Spleen (tissue), 11 donors: ENCODE measurements around the gene ETV7. TPM values are rescaled to one million over a fixed set of nuclear protein-coding genes. Genes with fewer than 3 reads are reported as not detected.

Experiments used
- DNase-seq: peaks from one replicate; pipeline ENCODE4 v3.0.0-alpha.2; 2020
- H3K27ac ChIP-seq, 8 donors: fragments of 200-600 bp; sonication (generic) in 7 of 8; 1 replicate in 4 of 8; 2 replicates in 4 of 8; pipeline versions ENCODE4 v1.5.0 to v1.8.0; 2016 to 2021; ENCODE audit warnings: inconsistent platforms in 4 of 8, mild to moderate bottlenecking in 4 of 8, moderate library complexity in 1 of 8
- H3K27me3 ChIP-seq, 7 donors: fragments of 200-600 bp; sonication (generic) in 6 of 7; replicated peaks in 1 of 7; 1 replicate in 4 of 7; 2 replicates in 3 of 7; pipeline versions ENCODE4 v1.5.0 to v1.8.0; 2016 to 2021; ENCODE audit warnings: inconsistent platforms in 3 of 7, mild to moderate bottlenecking in 1 of 7
- H3K36me3 ChIP-seq, 6 donors: fragments of 200-600 bp; sonication (generic) in 5 of 6; 1 replicate in 4 of 6; 2 replicates in 2 of 6; pipeline versions ENCODE4 v1.5.0 to v1.8.0; 2016 to 2021; ENCODE audit warnings: inconsistent platforms in 2 of 6
- H3K4me1 ChIP-seq, 6 donors: fragments of 200-600 bp; sonication (generic) in 5 of 6; 1 replicate in 3 of 6; 2 replicates in 3 of 6; pipeline versions ENCODE4 v1.5.0 to v1.8.0; 2016 to 2021; ENCODE audit warnings: inconsistent platforms in 3 of 6
- H3K4me3 ChIP-seq, 8 donors: fragments of 200-600 bp; sonication (generic) in 7 of 8; 1 replicate in 4 of 8; 2 replicates in 4 of 8; pipeline versions ENCODE4 v1.5.0 to v1.8.0; 2016 to 2021; ENCODE audit warnings: inconsistent platforms in 4 of 8, mild to moderate bottlenecking in 4 of 8, moderate library complexity in 2 of 8
- H3K9me3 ChIP-seq, 8 donors: fragments of 200-600 bp; sonication (generic) in 7 of 8; 1 replicate in 4 of 8; 2 replicates in 4 of 8; pipeline versions ENCODE4 v1.5.0 to v1.8.0; 2016 to 2021; ENCODE audit warnings: inconsistent platforms in 4 of 8
- CTCF ChIP-seq, 11 experiments: fragments of 200-600 bp in 7 of 11; fragments of 450-650 bp in 4 of 11; sonication (generic) in 4 of 11; IDR thresholded peaks in 8 of 11; conservative IDR thresholded peaks in 3 of 11; 1 replicate in 7 of 11; 2 replicates in 4 of 11; pipeline versions ENCODE4 v1.4.0 to v1.8.0; 2016 to 2021; ENCODE audit warnings: antibody characterized with exemption in 11 of 11, inconsistent platforms in 4 of 11, mild to moderate bottlenecking in 1 of 11
- POLR2A ChIP-seq, 3 donors: fragments of 450-650 bp; IDR thresholded peaks; one replicate each; pipeline ENCODE4 v1.5.1; 2017; ENCODE audit warnings: antibody characterized with exemption in 3 of 3, mild to moderate bottlenecking in 1 of 3
- POLR2AphosphoS5 ChIP-seq, 3 donors: sonication (generic); formaldehyde crosslinking; IDR thresholded peaks; one replicate each; pipeline ENCODE4 v1.5.1; 2017; ENCODE audit warnings: antibody characterized with exemption in 3 of 3
- WGBS, 5 donors: extraction: QIAGEN DNeasy Blood & Tissue Kit in 3 of 5; methylation state at CpG; one replicate each; pipeline versions ENCODE4 v1.1.5 to v1.1.7; 2013 to 2018; 5-methylcytosine and 5-hydroxymethylcytosine counted together
- intact Hi-C: fragments of 100-400 bp; cut with DNase I; formaldehyde crosslinking; loops from one replicate; pipeline ENCODE4 v1.15.0; 2023; ENCODE audit warnings: low total_unique reads
- polyA plus RNA-seq, 3 donors: library from polyadenylated mRNA; stranded (reverse); fragments of 200-250 nt; gene quantifications; one replicate each; pipeline ENCODE4 v1.2.1, GENCODE V29; 2013
- total RNA-seq, 7 donors: library from RNA; depleted of rRNA in 3 of 7; stranded (reverse); fragments of >200 nt in 3 of 7; fragmentation: NEBNext Ultra II Directional in 4 of 7; extraction: Animal tissue kit (Norgen Biotek cat#: 25700) in 4 of 7; gene quantifications; one replicate each; pipeline versions ENCODE4 v1.1.0 to v1.2.1, GENCODE V29; 2016 to 2021
- donor health status: healthy with polysubstance abuse.
- donor health status: DM: no; HTN: no; CAD: no; lungs with moderate emphysema.
- donor health status: DM: no; HTN: no; CAD: no.
- donor health status: Bipolar disorder and iron deficiency.
- donor health status: healthy.
- donor health status: DM: no; HTN: no; CAD: no.
- donor health status: DM: yes; HTN: yes; CAD: no.

The ETV7 gene
- total and polyA plus RNA-seq, 10 donors = 0.51 to 4.5 (median 2.0) TPM

- Histone ChIP-seq H3K4me3 (no peak overlapping the region), H3K4me1 (no peaks in the 10 kb centered on the region), H3K9me3 (no peaks in the 10 kb centered on the region), H3K27ac (no peak overlapping the region), H3K27me3 (no peaks in the 10 kb centered on the region), H3K36me3 (peaks cover 0 to 17% (median 0%) of the 10 kb centered on the region in 6 donors)
- intact Hi-C loops = no loop called here
- WGBS, 5 donors = 93 to 98% (median 96%) methylated on average over 4 of the region's 4 CpGs
- no peak for TF ChIP-seq POLR2AphosphoS5 (IDR thresholded peaks at IDR 0.05)
- no peak for TF ChIP-seq CTCF (IDR thresholded peaks at IDR 0.05 in 8 of 11, conservative IDR thresholded peaks at IDR 0.05 in 3 of 11)
- no peak for TF ChIP-seq POLR2A (IDR thresholded peaks at IDR 0.05)
- DNase-seq = no peak
Measured at GRCh38 chr6:36380166-36380565, 7.3 kb downstream of the ETV7 start.

GRCh38 chr6:36378936-36379335 lies 8.5 kb downstream of the ETV7 start:
- no peaks in the 10 kb centered on the region for H3K27me3 ChIP-seq
- WGBS, 5 donors = 87 to 95% (median 92%) methylated on average over 10 of the region's 10 CpGs
- H3K36me3 ChIP-seq = peaks cover 0 to 14% (median 0%) of the 10 kb centered on the region in 6 donors
- intact Hi-C loops = no loop called here
- TF ChIP-seq CTCF (IDR thresholded peaks at IDR 0.05 in 8 of 11, conservative IDR thresholded peaks at IDR 0.05 in 3 of 11) = no peak
- no peak overlapping the region for H3K27ac ChIP-seq
- H3K4me3 ChIP-seq = no peak overlapping the region
- DNase-seq = no peak
- H3K9me3 ChIP-seq = no peaks in the 10 kb centered on the region
- H3K4me1 ChIP-seq = no peaks in the 10 kb centered on the region

GRCh38 chr6:36378243-36378920 lies 9.1 kb downstream of the ETV7 start:
- Histone ChIP-seq H3K27ac (no peak overlapping the region), H3K4me1 (no peaks in the 10 kb centered on the region), H3K36me3 (peaks cover 0 to 14% (median 0%) of the 10 kb centered on the region in 6 donors), H3K9me3 (no peaks in the 10 kb centered on the region), H3K4me3 (no peak overlapping the region), H3K27me3 (no peaks in the 10 kb centered on the region)
- DNase-seq = no peak
- TF ChIP-seq CTCF (IDR thresholded peaks at IDR 0.05 in 8 of 11, conservative IDR thresholded peaks at IDR 0.05 in 3 of 11) = no peak
- TF ChIP-seq POLR2A (IDR thresholded peaks at IDR 0.05) = no peak
- TF ChIP-seq POLR2AphosphoS5 (IDR thresholded peaks at IDR 0.05) = no peak
- 66 to 79% (median 77%) methylated on average over 4 of the region's 4 CpGs for WGBS, 5 donors
- intact Hi-C loops = no loop called here

GRCh38 chr6:36377594-36377993 lies 9.9 kb downstream of the ETV7 start:
- no peaks in the 10 kb centered on the region for H3K4me1 ChIP-seq
- H3K27ac ChIP-seq = no peak overlapping the region
- TF ChIP-seq POLR2A (IDR thresholded peaks at IDR 0.05) = no peak
- no peak for TF ChIP-seq POLR2AphosphoS5 (IDR thresholded peaks at IDR 0.05)
- TF ChIP-seq CTCF (IDR thresholded peaks at IDR 0.05 in 8 of 11, conservative IDR thresholded peaks at IDR 0.05 in 3 of 11) = no peak
- no peaks in the 10 kb centered on the region for H3K9me3 ChIP-seq
- no peak for DNase-seq
- H3K4me3 ChIP-seq = no peak overlapping the region
- 68 to 88% (median 83%) methylated on average over 5 of the region's 5 CpGs for WGBS, 5 donors
- intact Hi-C loops = no loop called here
- peaks cover 0 to 21% (median 0%) of the 10 kb centered on the region in 6 donors for H3K36me3 ChIP-seq
- no peaks in the 10 kb centered on the region for H3K27me3 ChIP-seq
